Stimulated activated CD4-positive, alpha-beta T cell treated with anti-CD3 and anti-CD28 coated beads, TNF-alpha, amount 100 ng/mL, for 24 hours (primary cell): ENCODE results near the gene RNF150.
"Not testable (repeated sequence)": the region's sequence is repeated elsewhere in the genome, so short reads cannot be mapped to it uniquely, and the experiment has no call there.

ENCODE experiments used
- DNase-seq, 3 experiments: peaks; one replicate each; pipeline ENCODE4 v3.0.0-alpha.2; 2020; ENCODE audit warnings: low read depth in 3 of 3

The RNF150 gene

DNA sequence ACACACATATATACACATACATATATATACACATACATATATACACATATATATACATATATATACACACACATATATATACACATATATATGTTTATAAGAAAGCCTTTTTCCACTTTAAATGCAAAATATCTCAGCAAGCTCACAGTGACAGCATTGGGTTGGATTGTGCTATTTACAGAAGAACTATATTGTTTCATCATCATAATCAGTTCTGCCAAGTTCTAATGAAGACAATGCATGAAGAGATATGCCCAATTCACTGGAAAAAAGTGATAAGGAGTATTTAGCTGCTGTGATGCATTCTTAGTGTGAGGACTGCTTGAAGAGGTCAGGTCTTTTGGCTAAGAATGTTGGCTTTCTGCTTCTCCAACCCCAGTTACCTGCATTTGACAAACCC, 54.4 kb downstream of the RNF150 start:
- no peak for DNase-seq

DNA sequence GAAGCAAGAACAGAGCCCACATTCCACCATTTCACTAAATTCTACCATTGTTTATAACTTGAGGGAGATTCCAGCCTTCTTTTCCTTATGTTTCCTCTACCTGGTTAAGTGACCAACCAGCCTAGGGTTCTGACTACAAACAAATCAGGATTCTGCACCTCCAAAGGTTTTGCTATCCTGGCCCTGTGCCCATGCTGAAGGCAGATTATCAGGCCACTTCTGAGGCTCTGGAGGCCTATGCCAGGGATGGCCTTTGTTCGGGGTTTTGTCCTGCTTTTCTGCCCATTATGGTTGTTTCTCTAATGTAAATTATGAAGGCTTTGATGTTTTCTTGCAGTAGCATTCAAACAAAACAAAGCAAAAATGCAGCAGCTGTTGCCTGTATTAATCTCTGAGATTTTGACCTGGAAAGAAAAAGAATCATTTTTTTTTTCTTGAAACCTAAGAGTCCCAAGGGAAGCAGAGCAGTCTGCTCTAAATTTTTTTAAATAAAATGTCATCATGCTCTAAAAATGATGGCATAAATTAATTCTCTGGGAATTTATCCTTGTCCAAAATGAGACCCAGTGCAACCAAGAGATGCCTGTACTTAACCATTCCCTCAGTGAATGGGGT, 55.6 kb downstream of the RNF150 start:
- DNase-seq: no peak

DNA sequence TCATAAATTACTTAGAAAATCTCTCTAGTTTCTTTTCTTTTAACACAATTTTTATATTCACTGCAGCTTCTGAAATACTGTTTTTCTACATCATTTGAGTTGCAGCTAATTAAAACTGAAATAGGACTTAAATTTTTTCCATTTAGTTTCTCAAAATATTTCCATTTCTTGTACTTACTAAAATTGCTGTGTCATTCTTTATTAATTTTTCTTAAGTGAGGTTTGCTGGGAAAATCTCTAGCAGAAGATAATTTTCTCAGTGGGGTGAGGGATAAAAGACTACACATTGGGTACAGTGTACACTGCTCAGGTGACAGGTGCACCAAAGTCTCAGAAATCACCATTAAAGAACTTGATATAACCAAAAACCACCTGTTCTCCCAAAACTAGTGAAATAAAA, 57.7 kb downstream of the RNF150 start:
- no peak for DNase-seq

DNA sequence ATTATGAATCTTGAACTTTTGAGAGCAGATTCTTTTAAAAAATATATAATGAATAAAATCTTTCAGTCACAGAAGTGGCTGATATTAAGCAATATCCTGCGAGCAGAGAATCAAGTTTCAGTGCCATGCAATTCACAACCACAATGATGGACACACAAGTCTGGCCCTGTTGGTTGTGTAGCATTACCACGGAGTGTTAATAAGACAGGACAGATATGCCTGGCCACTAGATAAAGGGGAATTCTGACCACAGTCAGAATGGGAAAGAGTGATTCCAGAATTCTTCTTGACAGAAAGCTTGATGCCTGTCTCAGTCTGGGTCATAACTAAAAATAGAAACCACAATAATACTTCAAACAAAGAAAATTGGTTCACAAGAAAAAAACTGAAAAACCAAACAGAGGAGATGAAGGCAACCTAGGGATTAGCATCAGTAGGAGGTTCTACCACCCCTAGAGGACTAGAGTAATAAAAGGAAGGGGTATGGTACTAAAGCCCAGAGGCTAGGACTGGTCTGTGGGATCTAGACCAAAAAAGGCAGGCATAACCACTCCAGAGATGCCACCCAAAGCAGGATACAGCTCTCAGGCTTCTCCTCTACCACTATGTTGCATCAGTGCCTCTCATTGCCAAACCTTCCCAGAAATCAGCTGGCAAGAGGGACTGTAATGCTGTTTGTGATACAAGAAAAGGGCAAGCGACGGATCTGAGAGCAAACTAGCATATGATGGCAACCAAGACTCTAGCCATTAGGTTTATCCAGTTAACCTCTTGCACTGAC, 59.0 kb downstream of the RNF150 start:
- DNase-seq: no peak

DNA sequence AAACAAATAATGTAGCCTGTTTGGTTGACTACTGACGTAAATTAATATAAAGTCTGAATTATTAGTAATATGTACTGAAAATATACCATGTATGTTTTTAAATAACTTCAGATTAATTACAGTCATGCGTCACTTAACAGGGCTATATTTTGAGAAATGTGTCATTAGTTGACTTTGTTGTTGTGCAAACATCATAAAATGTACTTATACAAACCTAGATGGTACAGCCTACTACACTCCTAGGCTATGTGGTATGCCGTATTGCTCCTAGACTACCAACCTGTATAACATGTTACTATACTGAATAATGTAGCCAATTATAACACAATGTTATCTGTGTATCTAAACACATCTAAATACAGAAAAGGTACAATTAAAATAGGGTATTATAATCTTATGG, 66.6 kb downstream of the RNF150 start:
- no peak for DNase-seq

DNA sequence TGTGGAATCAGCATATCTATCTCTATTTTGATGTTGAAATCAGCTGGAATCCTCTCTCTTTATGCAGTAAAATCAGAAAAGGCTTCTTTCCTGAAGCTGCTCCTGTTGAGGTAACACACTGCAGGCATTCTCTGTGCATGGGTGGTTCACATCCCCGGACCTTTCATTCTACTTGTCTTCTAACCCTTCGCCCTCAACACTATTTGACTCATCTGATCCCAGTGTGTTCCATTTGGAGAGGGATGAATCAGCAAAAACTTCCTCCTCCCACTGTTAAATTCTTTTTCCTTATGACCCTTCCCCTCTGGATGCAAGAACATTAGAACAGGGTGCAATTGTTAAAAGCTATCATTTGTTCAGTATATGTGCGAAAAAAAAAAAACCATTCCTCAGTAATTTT, 67.4 kb downstream of the RNF150 start:
- DNase-seq: no peak

DNA sequence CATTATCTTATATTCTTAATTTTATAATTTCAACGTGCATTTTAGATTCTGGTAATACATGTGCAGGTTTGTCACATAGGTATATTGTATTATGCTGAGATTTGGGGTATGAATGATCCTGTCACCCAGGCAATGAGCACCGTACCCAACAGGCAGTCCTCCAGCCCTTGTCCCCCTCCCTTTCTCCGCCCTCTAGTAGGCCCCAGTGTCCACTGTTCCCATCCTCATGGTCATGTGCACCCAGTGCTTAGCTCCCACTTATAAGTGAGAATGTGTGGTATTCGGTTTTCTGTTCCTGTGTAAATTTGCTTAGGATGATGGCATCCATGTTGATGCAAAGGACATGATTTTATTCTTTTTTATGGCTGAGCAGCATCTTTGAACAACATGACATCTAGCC, 70.6 kb downstream of the RNF150 start:
- no peak for DNase-seq

DNA sequence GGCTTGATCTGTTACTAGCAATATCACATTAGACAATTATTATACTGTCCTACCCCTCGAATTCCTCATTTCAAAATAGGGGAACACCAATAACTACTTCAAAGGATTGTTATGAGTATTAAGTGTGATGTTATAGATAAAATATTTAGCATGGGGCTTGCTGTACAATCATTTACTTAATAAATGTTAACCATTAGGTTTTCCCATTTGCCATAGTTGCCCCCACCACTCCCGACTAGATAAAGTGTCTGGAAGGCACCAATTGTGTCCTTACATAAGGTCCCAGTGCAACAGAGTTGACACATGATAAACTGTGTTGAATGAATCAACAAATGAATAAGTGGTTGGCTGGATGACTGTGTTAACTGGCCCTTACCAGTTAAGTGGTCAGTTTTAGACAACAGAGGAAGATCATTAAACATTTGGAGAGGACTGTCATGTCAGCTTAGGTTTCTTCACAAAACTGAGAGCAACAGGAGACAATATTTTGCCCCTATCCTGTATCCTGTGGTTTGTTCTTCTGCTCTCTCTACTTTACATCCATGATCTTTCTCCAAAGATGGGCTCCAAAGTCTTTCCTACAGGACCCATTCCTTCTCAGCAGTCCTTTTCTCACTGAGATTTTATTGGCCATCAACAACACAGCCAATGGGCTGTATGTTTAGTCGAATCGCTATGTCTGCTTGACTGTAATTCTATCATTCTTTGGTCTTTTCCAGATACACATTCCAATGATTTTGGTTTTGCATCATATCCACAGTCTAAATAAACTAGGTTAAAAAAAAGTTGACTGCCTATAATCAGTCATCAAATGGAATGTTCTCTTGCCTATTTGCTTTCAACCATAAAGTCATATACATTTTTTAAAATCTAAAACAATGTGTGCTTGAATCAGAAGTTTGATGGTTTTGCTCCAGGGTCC, 74.4 kb downstream of the RNF150 start:
- no peak for DNase-seq

DNA sequence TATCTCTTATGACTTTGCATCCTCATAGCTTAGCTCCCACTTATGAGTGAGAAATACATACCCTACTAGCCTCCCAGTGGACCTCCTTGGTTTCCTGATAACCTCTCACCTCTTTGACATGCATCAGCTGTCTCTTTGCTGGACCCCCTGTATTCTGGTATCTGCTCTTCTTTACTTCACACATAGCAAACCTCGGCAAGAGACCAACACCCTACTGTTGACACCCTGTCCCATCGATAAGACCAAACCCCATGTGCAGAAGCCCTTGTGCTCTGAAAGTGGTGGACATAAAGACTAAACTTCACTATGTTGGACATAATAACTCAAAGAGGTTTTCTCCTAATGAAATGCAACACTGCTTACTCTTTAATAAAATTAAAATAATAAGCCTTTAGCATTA, 75.7 kb downstream of the RNF150 start:
- no peak for DNase-seq

DNA sequence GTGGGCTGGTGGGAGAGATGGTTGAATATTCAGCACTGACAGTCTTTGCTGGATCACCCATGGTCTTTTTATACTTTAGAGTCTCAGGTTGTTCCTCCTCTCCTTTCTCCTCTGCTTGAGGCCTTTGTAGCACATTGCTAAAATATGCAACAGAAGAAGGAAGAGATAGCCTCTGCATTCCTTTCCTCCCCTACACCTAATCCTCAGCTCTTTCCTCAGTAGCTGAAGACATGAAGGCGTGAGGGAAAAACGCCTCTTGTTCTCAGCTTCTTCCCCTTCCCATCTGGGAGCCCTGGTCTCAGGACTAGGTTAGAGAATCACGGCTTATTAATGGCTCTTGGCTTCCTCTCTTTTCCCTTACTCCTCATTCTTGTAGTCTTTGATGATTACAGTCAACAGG, 76.8 kb downstream of the RNF150 start:
- DNase-seq: no peak

DNA sequence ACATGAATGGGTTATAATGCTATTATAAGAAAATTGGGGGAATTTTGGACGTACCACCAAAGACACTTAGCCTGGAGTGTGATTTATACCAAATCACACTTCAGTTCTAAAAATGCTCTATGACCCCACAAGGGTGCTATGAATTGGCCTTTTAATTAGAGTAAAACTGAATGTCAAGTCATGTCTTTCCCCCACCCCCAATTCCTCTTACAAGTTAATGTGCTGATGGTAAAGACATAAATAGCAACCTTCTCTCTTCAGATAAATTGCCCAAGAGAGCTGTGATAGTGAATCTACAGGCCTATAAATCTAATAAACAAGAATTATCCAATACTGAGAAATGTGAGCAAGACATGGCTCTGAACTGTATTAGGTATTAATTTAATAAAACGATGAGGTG, 78.8 kb downstream of the RNF150 start:
- DNase-seq: no peak

DNA sequence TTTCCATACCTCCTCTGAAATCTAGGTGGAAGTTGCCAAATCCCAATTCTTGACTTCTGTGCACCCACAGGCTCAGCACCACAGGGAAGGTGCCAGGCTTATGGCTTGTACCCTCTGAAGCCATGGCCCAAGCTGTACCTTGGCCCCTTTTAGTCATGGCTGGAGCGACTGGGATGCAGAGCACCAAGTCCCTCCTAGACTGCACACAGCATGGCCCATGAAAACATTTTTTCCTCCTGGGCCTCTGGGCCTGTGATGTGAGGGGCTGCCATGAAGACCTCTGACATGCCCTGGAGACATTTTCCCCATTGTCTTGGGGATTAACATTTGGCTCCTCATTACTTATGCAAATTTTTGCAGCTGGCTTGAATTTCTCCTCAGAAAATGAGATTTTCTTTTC, 82.3 kb downstream of the RNF150 start:
- not testable (repeated sequence) for DNase-seq

DNA sequence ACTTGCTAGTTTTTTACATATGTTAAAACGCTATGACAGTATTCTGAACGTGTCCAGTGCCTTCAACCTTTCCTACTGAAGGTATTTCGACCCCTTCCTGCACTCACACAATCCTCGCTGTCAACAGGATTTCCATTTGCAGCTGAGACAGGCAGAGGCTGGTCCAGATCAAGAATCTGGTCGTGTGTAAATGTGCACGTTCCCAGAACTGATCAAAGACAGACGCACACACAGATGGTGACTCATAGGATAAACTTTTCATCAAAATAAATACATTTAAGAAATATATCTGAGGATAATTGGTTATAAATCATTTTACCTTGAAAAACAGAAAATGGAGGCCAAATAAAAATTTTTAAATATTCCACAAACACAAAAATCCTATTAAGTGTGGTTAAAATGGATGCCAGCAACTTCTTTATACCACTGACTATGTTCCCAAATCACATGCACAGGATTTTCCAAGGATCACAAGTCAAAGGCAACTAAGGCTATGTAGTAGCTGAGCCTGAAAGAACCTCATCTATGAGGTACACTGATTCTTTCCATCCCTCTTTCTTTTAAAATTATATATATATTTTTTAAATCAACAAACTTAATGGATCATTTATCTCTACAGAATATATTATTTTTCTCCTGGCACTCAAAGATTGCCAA, 85.9 kb downstream of the RNF150 start:
- no peak for DNase-seq

DNA sequence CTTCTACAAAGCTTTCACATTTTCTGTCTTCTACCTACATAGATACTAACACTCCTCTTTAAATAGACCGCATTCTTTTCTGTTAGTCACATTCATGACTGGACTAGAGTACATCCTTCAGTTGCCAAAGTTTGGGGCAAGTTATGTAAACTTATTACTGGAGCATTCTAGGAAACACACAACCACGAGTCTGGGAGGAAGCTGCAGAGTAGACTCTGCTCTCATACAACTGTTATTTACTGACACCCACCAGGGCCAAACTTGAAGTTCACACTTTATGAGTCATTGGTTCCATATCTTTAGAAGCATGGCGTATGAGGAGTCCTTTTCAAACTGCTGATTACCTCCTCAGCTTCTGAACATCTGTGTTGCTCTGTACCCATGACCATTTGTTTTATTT, 87.0 kb downstream of the RNF150 start:
- DNase-seq: no peak

DNA sequence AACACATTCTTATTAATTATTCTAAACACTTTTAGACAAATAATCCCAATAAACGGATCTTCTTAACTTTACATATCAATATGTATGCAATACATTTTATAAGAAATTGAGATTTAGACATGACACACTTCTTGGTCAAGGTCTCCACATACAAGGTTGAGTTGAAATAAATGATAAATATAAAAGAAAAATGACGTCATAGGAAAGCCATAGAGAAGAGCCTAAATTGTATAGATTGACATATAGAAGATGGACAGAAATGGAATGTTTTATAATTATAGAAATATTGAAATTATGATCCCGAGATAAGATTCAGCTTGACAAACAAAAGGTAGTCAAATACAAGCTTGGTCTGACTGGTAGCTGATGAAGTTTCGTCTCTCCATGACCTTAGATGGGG, 87.4 kb downstream of the RNF150 start:
- no peak for DNase-seq

DNA sequence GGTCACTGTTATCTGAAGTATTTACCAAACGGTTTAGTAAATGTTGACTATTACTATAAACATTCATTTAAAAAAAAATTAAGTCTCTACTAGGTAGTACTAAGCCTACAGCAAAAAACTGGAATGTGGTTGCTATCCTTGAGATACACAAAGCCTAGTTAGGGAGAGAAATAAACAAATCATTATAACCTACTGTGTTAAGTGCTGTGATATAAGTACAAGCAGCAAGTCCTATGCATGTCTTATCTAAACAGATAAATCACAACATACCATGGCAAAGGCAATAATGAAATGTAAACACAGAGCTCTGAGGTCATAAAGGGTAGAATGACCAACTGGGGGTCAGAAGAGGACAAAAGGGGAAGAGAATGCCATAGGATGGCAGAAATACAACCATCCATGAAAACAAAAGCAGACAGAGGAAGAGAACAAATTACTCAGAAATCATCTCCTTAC, 92.2 kb downstream of the RNF150 start:
- DNase-seq: no peak

DNA sequence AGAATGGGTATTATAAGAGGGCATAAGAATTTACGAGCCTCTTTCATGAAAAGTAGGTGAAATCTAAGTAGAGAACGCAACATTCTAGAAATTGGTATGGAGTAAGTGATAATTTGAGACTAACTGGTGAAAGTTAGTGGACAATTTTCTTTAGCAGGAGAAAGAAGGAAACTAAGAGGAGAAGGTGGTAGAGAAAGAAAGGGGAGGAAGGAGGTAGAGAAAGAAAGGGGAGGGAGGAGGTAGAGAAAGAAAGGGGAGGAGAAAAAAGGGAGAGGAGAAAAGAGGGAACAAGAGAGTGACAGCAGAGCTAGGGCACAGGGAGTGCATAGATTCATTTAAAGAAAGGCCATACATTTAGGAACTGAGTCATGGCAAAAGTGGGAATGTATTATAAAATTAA, 94.1 kb downstream of the RNF150 start:
- DNase-seq: no peak

DNA sequence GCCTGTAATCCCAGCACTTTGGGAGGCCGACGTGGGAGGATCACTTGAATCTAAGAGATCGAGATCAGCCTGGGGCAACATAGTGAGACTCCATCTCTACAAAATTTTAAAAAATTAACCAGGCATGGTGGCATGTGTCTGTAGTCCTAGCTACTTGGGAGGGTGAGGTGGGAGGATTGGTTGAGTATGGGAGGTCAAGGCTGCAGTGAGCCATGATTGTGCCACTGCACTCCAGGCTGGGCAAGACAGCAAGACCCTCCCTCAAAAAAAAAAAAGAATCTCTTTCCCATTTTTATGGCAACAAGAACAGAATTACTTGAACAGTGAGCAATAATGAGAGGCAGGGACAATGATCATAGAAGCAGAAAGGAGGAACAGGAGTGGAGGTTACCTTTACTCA, 94.8 kb downstream of the RNF150 start:
- DNase-seq: no peak

DNA sequence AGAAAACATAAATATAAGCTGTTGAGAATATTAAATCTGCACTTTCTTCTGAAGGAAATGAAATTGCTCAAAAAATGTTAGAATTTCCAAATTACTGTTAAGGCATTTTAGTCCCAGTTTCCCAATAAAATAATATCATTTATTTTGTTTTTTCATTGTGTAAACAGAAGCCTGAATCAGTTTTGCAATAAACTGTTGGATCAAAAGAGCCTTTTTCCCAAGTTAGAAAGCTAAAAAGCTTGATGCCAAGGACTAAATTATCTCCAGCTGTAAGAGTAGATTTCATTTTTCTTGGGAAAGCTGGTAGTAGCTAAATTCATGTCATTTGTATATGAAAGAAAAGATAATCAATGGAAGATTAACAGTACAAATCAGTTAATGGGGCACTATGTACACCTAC, 95.8 kb downstream of the RNF150 start:
- DNase-seq: no peak

DNA sequence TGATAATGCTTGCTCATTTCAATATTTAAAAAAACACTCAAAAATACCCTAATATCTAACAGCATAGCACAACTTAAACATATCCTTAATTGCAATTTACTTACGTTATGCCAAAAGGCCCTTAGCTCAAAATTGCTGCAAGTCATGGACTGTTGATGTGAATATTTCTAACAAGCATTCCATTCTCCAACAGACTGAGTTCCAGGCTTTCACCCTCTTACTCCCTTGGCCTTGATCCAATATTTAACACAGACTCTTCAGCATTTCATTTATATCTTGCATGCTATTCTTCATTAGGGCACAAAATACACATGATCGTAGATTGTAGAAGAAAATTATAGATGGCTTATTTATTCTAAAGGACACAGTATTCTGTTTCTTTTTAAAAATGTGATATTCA, 96.5 kb downstream of the RNF150 start:
- DNase-seq: no peak

DNA sequence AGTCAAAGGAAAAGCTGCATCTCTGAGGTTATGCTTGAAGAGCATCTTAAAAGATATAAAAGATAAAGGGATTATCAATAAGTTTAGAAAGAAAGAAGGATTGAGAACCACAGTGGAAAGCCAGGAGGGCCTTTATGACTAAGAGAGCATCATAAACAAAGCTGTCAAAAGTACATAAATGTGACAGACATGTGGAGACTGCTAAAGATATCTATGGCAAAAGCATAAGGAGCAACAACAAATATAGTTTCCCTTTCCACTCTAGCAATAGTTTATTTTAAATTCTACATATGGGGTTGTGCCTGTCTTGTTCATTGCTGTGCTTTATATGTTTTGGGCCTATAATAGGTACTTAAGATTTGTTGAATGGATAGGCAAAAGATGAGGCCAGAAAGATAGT, 97.3 kb downstream of the RNF150 start:
- DNase-seq: no peak

DNA sequence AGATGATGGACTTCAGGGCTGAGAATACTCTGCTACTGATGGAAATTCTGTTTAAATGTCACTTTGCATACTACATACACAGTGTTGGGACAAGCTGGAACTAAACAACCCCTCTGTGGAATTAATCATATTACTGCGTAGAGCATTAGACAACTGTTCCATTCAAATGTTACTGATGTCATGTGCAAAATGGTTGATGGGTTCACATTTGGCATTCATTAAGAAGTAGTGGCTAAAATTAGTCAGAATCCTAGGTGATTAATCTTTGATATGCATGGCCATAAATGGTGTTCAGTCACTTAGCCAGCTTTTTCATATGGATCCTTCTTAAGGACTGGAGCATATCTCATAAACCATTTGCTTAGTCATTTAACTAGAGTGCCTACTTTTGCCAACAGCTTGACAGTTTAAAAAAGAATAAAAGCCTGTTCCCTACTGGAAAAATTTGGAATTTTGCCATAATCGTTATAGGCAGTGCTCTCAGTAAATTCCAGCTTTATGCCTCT, 105.2 kb downstream of the RNF150 start:
- no peak for DNase-seq
